ENCODE results near the gene TCERG1L.

TCERG1L gene

DNA sequence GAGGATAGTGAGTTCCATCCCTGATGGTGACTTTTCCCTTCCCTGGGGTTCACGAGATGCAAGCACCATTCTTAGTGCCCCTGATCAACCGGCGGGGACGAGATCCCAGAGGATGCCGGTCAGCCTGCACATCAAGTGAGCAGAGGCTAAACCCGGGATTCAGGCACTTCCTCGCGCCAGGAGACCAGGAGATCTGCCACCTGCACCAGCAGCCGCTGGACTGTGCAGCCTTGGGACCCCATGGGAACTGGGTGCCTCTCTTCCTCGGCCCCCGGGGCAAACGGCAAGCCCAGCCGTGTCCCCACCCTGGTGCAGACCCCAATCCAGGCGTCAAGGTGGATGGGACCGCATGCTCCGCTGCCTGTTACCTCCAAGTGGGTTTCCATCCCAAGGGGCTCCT, 88.5 kb downstream of the TCERG1L start:
- no peak for DNase-seq

- DNase-seq: no peak
Observed at GRCh38 chr10:131221632-131222277, 89.8 kb downstream of the TCERG1L start.

- DNase-seq: no peak
Observed at GRCh38 chr10:131220601-131221171, 90.8 kb downstream of the TCERG1L start.

GRCh38 chr10:131219955-131220489, 91.5 kb downstream of the TCERG1L start:
- DNase-seq: no peak

GRCh38 chr10:131219584-131219886, 92.0 kb downstream of the TCERG1L start:
- DNase-seq: no peak

- no peak for DNase-seq
Observed at GRCh38 chr10:131218811-131219583, 92.5 kb downstream of the TCERG1L start.

DNA sequence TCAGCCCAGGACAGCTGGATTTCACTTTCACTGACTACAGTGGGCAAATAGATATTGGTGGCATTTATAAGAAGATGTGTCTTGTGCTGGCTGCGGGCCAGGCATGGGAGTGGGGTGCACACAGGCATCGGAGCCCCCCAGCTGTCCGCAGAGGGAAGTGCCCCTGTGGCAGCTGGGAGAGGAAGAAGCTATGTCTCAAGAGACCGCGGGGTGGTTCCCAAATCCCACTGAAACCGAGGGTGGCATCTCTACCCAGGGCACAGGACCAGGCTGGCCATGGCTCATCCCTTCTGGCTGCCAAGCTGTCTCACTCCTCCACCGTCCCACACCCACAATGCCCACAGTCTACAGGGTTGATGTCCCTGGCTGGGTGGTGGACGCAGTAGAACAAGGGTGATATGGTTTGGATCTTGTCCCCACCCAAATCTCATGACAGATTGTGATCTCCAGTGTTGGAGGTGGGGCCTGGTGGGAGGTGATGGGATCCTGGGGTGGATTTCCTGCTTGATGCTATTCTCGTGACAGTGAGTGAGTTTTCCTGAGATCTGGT, 94.8 kb downstream of the TCERG1L start:
- DNase-seq: no peak

DNA sequence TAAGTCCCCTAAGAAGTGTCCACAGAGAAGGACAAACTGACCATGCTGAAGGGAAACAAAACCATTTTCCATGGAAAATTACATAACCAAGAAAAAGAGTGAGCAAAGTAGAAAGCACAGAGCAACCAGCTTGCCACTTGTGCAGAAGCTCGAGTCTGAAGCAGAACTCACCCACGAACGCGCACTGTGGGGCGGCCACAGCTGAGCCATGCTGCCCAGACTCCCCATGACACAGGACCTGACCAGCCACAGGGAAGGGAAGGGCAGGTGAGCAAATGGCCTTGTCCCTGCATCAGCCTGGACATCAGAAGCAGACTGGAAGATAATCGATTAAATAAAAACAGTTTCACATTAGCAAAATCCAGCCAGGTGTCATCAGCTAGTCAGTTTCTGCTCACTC, 95.7 kb downstream of the TCERG1L start:
- DNase-seq: no peak

- no peak for DNase-seq
Observed at GRCh38 chr10:131214521-131215244, 96.8 kb downstream of the TCERG1L start.

DNA sequence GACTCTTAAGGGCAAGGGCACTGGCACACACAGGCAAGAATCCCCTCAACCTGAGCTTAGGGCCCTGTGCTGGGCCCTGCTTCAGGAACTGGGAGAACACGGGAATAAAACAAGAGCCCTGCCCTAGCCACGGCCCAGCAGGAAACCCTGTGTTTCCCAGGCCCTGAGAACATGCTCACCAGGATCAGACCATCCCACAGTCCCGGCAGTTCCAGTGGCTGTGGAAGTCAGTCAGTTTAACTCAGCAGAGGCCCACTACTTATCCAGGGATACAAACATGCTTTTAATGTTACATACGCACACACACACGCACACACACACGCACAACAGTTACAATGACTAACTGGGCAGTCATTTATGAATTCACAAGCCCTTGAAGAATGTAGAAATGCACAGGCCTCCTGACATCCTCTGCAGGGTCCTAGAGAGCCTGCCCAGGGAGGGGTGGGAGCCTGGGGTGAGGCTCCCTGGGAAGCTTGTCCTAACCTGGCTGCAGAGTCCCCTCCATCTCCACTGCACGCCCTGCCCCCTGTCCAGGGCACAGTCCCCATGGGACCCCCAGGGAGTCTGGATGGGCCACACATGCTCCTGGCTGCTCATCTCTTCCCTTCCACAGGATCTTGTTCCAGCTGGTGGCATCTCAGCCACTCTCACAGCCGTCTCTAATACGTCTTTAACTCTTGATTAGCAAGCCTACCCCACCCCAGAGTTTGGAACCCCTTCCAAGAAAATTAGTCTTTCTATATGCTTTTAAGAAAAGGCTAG, 97.6 kb downstream of the TCERG1L start:
- DNase-seq: no peak

- DNase-seq: no peak
Observed at GRCh38 chr10:131212763-131213325, 98.7 kb downstream of the TCERG1L start.

GRCh38 chr10:131211965-131212619, 99.4 kb downstream of the TCERG1L start:
- no peak for DNase-seq

GRCh38 chr10:131211559-131211958, 100.0 kb downstream of the TCERG1L start:
- no peak for DNase-seq

GRCh38 chr10:131211146-131211545, 100.4 kb downstream of the TCERG1L start:
- no peak for DNase-seq

- no peak for DNase-seq
Observed at GRCh38 chr10:131210181-131210580, 101.3 kb downstream of the TCERG1L start.

- no peak for DNase-seq
Observed at GRCh38 chr10:131207584-131208532, 103.7 kb downstream of the TCERG1L start.

- no peak for DNase-seq
Observed at GRCh38 chr10:131207176-131207575, 104.3 kb downstream of the TCERG1L start.

GRCh38 chr10:131206111-131206995, 105.2 kb downstream of the TCERG1L start:
- DNase-seq: no peak

DNA sequence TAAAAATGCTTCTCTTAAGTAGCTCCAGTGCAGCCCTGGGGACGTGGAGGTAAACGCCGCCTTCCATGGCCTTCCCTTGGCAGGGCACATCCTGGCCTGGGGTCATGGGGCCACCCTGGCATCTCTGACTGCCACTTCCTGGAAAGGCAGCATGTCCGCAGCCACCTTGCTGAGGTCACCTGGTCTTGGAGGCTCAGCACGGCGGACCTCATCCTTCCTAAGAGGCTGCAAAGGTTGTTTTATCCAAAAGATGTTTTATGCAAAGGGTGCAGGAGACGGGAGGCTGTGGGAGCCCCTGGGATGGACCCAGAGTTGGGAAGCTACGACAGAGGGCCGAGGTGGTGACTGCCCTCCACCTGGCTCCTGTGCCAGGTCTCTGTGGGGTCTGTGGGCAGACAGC, 106.0 kb downstream of the TCERG1L start:
- no peak for DNase-seq
